Measurements from ENCODE around the gene FASN. TPM values are rescaled to one million over a fixed set of nuclear protein-coding genes. Genes with fewer than 3 reads are reported as not detected.

FASN gene
- total and polyA plus RNA-seq, 2 donors (not counting 1 experiment from before 2014, with no cell fraction given): 19.4 to 35.6 TPM

- Mint-ChIP-seq H3K27ac (no peak overlapping the region), H3K4me1 (no peaks in the 10 kb centered on the region), H3K4me3 (no peak overlapping the region), H3K9me3 (ENCODE audit: insufficient read depth) (no peaks in the 10 kb centered on the region), H3K27me3 (no peaks in the 10 kb centered on the region)
- no peaks in the 10 kb centered on the region for H3K9me3 ChIP-seq (ENCODE audit: control extremely low read depth in 1 of 3, control insufficient read depth in 2 of 3, insufficient read depth in 1 of 3, low read length in 2 of 3)
- no peaks in the 10 kb centered on the region for H4K20me1 ChIP-seq (ENCODE audit: control insufficient read depth, insufficient read depth, low read length, poor library complexity, severe bottlenecking)
- POLR2A ChIA-PET: no interaction called here
- H3K79me2 ChIP-seq (ENCODE audit: control insufficient read depth, insufficient read depth, low read length): peaks cover 9% of the 10 kb centered on the region
- H3K4me2 ChIP-seq (replicated peaks; ENCODE audit: low read depth, low read length, poor library complexity, severe bottlenecking): no peak overlapping the region
- no peaks in the 10 kb centered on the region for H3K4me1 ChIP-seq (ENCODE audit: control insufficient read depth in 2 of 2, insufficient read depth in 2 of 2, low read length in 2 of 2)
- H3K9ac ChIP-seq (ENCODE audit: low read length): no peak overlapping the region
- no peak overlapping the region for H2AFZ ChIP-seq (ENCODE audit: insufficient read depth, low read depth, low read length, poor library complexity, severe bottlenecking)
- no peak for ATAC-seq (ENCODE audit: low read depth)
- no peak overlapping the region for H3K4me3 ChIP-seq (ENCODE audit: control extremely low read depth in 1 of 5, extremely low read depth in 1 of 5, insufficient read depth in 1 of 5, low read depth in 2 of 5, low read length in 4 of 5)
- no peak overlapping the region for H3K27ac ChIP-seq (ENCODE audit: low read length in 2 of 2)
- no peak for TF ChIP-seq CTCF (IDR thresholded peaks at IDR 0.05)
- TF ChIP-seq EZH2 (IDR thresholded peaks at IDR 0.05; ENCODE audit: borderline replicate concordance, insufficient read depth, low read depth, low read length, poor library complexity, severe bottlenecking): no peak
- no peaks in the 10 kb centered on the region for H3K27me3 ChIP-seq (replicated peaks in 1 of 4; ENCODE audit: control extremely low read depth in 1 of 4, control insufficient read depth in 3 of 4, insufficient read depth in 4 of 4, low read length in 3 of 4)
- DNase-seq: no peak
- 96% methylated on average over 46 of the region's 47 CpGs for WGBS (ENCODE audit: insufficient coverage)
- CTCF ChIA-PET: no interaction called here
- intact Hi-C loops (cut with micrococcal nuclease): no loop called here
- peaks cover 0 to 72% of the 10 kb centered on the region in 2 experiments for H3K36me3 ChIP-seq (replicated peaks in 1 of 2; ENCODE audit: control extremely low read depth in 1 of 2, control insufficient read depth in 1 of 2, extremely low read depth in 1 of 2, insufficient read depth in 2 of 2, low read length in 1 of 2)
Observed at GRCh38 chr17:82088838-82089722, 9.0 kb downstream of the FASN start.

All from B cell (primary cell).